IMR-90 (cell line): ENCODE results near the gene USP5. TPM values are rescaled to one million over a fixed set of nuclear protein-coding genes. Genes with fewer than 3 reads are reported as not detected.

Experiments
- ATAC-seq: fragments of 200-7000 bp; cut with Tn5 transposase; 2 replicates; pipeline ENCODE4 v1.9.1; 2020; ENCODE audit warnings: low read depth, mild to moderate bottlenecking, moderate library complexity
- BruUV-seq: library from RNA; stranded (reverse); fragments of 400-500 nt; replicated peaks from 2 replicates; lab custom pipeline; 2021; lab: Mats Ljungman, UMichigan
- CTCF ChIA-PET: fragments of 300-600 bp; formaldehyde crosslinking; extraction: SDS; loops from one replicate; lab custom pipeline; 2021; ENCODE audit warnings: antibody characterized with exemption; lab: Yijun Ruan, JAX
- POLR2A ChIA-PET: fragments of 300-600 bp; sonication (Branson Sonifier 250); formaldehyde crosslinking; loops from one replicate; lab custom pipeline; 2022; ENCODE audit warnings: antibody characterized with exemption; ENCODE audit not compliant: unreplicated experiment; lab: Charles Lee
- DNase-seq: peaks from one replicate; pipeline ENCODE4 v3.0.0; 2013
- H2AFZ ChIP-seq: replicated peaks from 2 replicates; pipeline ENCODE3; 2013; ENCODE audit warnings: low read length, mild to moderate bottlenecking; ENCODE audit not compliant: poor library complexity
- H2AK5ac ChIP-seq: 2 replicates; pipeline ENCODE4 v1.6.1; 2013; ENCODE audit warnings: low read depth, low read length, inconsistent platforms
- H2AK9ac ChIP-seq: replicated peaks from 2 replicates; pipeline ENCODE3; 2013; ENCODE audit warnings: mild to moderate bottlenecking, low read depth, low read length, moderate library complexity; ENCODE audit not compliant: poor library complexity
- H2BK120ac ChIP-seq: 2 replicates; pipeline ENCODE4 v1.6.1; 2013; ENCODE audit warnings: low read depth, low read length, inconsistent platforms
- H2BK15ac ChIP-seq: 3 replicates; pipeline ENCODE4 v1.6.1; 2013; ENCODE audit warnings: low read depth, low read length, inconsistent platforms
- H2BK20ac ChIP-seq: 2 replicates; pipeline ENCODE4 v1.6.1; 2013; ENCODE audit warnings: low read depth, mild to moderate bottlenecking, inconsistent platforms, low read length, moderate library complexity
- H2BK5ac ChIP-seq: 2 replicates; pipeline ENCODE4 v1.6.1; 2013; ENCODE audit warnings: mild to moderate bottlenecking, low read depth, low read length, inconsistent platforms; ENCODE audit not compliant: poor library complexity, severe bottlenecking
- H3K14ac ChIP-seq: replicated peaks from 2 replicates; pipeline ENCODE4 v1.6.1; 2013; ENCODE audit warnings: low read depth, low read length, inconsistent platforms
- H3K18ac ChIP-seq: 2 replicates; pipeline ENCODE4 v1.6.1; 2013; ENCODE audit warnings: low read depth, low read length, control low read depth
- H3K23ac ChIP-seq: 2 replicates; pipeline ENCODE4 v1.6.1; 2013; ENCODE audit warnings: low read depth, low read length, inconsistent platforms
- H3K27ac ChIP-seq: 2 replicates; pipeline ENCODE4 v1.5.1; 2013; ENCODE audit warnings: mild to moderate bottlenecking, control low read depth, low read length; ENCODE audit not compliant: insufficient read depth
- H3K27me3 ChIP-seq: 2 replicates; pipeline ENCODE4 v1.6.1; 2013; ENCODE audit warnings: low read length; ENCODE audit not compliant: control insufficient read depth, insufficient read depth
- H3K36me3 ChIP-seq: 2 replicates; pipeline ENCODE4 v1.6.1; 2013; ENCODE audit warnings: low read length, mixed read lengths; ENCODE audit not compliant: control insufficient read depth, insufficient read depth
- H3K4ac ChIP-seq: 2 replicates; pipeline ENCODE4 v1.6.1; 2013; ENCODE audit warnings: low read depth, low read length, inconsistent platforms
- H3K4me1 ChIP-seq: 2 replicates; pipeline ENCODE4 v1.6.1; 2013; ENCODE audit warnings: low read length, mixed read lengths; ENCODE audit not compliant: control insufficient read depth, insufficient read depth
- H3K4me2 ChIP-seq: 2 replicates; pipeline ENCODE4 v1.6.1; 2013; ENCODE audit warnings: low read depth, mild to moderate bottlenecking, control low read depth, low read length, moderate library complexity
- H3K4me3 ChIP-seq: 2 replicates; pipeline ENCODE4 v1.5.1; 2013; ENCODE audit warnings: low read depth, mild to moderate bottlenecking, control low read depth, low read length, moderate library complexity; ENCODE audit not compliant: insufficient read depth
- H3K56ac ChIP-seq: 2 replicates; pipeline ENCODE4 v1.6.1; 2013; ENCODE audit warnings: low read length, inconsistent platforms; ENCODE audit not compliant: insufficient read depth; ENCODE audit errors: extremely low read depth
- H3K79me1 ChIP-seq, 2 experiments: 2 replicates each; pipeline ENCODE4 v1.6.1; 2013; ENCODE audit warnings: low read length in 2 of 2, inconsistent platforms in 1 of 2, low read depth in 1 of 2
- H3K9ac ChIP-seq: 2 replicates; pipeline ENCODE4 v1.6.1; 2013; ENCODE audit warnings: low read depth, low read length, control low read depth
- H3K9me1 ChIP-seq: 2 replicates; pipeline ENCODE4 v1.6.1; 2013; ENCODE audit warnings: low read length, inconsistent platforms; ENCODE audit not compliant: insufficient read depth
- H3K9me3 ChIP-seq: 2 replicates; pipeline ENCODE4 v1.6.1; 2013; ENCODE audit warnings: low read length; ENCODE audit not compliant: control insufficient read depth, insufficient read depth
- H4K20me1 ChIP-seq: 2 replicates; pipeline ENCODE4 v1.6.1; 2013; ENCODE audit warnings: low read length, inconsistent platforms; ENCODE audit not compliant: insufficient read depth
- H4K5ac ChIP-seq: 2 replicates; pipeline ENCODE4 v1.6.1; 2013; ENCODE audit warnings: mild to moderate bottlenecking, low read depth, low read length, control low read depth
- H4K8ac ChIP-seq, 2 experiments: 2 replicates each; pipeline ENCODE4 v1.6.1; 2013; ENCODE audit warnings: low read depth in 2 of 2, low read length in 2 of 2, control low read depth in 1 of 2, inconsistent platforms in 1 of 2
- H4K91ac ChIP-seq: 2 replicates; pipeline ENCODE4 v1.6.1; 2013; ENCODE audit warnings: low read depth, low read length, inconsistent platforms; ENCODE audit not compliant: insufficient read depth
- CEBPB ChIP-seq: IDR thresholded peaks from 2 replicates; pipeline ENCODE4 v1.6.1; 2012; ENCODE audit warnings: low read depth, low read length, improper control_type of control experiment
- MAFK ChIP-seq: IDR thresholded peaks from 2 replicates; pipeline ENCODE4 v1.6.1; 2012; ENCODE audit warnings: low read depth, low read length, improper control_type of control experiment
- MXI1 ChIP-seq: IDR thresholded peaks from 2 replicates; pipeline ENCODE4 v1.6.1; 2012; ENCODE audit warnings: low read depth, mild to moderate bottlenecking, low read length, moderate library complexity, borderline replicate concordance
- POLR2A ChIP-seq: IDR thresholded peaks from 2 replicates; pipeline ENCODE4 v1.6.1; 2012; ENCODE audit warnings: mild to moderate bottlenecking, low read depth, low read length
- RCOR1 ChIP-seq: IDR thresholded peaks from 2 replicates; pipeline ENCODE4 v1.6.1; 2012; ENCODE audit warnings: mild to moderate bottlenecking, low read length, improper control_type of control experiment; ENCODE audit not compliant: insufficient replicate concordance
- WGBS, 2 experiments: methylation state at CpG; one replicate each; pipeline versions ENCODE4 v1.1.5 to v1.1.7; 2013; ENCODE audit warnings: missing lambda C conversion rate in 2 of 2; ENCODE audit not compliant: insufficient read length in 1 of 2; ENCODE audit errors: extremely low coverage in 2 of 2; 5-methylcytosine and 5-hydroxymethylcytosine counted together
- dilution Hi-C: fragments of 300-500 bp; cut with HindIII; formaldehyde crosslinking; loops from one replicate; pipeline ENCODE4 v1.14.3; 2018; ENCODE audit warnings: low sequenced_read_pairs; ENCODE audit not compliant: unreplicated experiment
- in situ Hi-C: fragments of 300-500 bp; cut with MboI; formaldehyde crosslinking; loops from 3 replicates; pipeline ENCODE4 v1.14.3; 2019; ENCODE audit warnings: low sequenced_read_pairs, inconsistent platforms, mixed read lengths
- intact Hi-C: fragments of 100-400 bp; cut with micrococcal nuclease; formaldehyde crosslinking; loops from 2 replicates; pipeline ENCODE4 v1.10.0; 2022
- polyA plus RNA-seq, 3 experiments: library from polyadenylated mRNA; depleted of rRNA; stranded (reverse); fragments of >200 nt; gene quantifications; 2 replicates each; pipeline ENCODE4 v1.2.3, GENCODE V29; 2012; ENCODE audit warnings: low replicate concordance in 1 of 3
- total RNA-seq: library from RNA; depleted of rRNA; stranded (reverse); fragments of >200 nt; gene quantifications from 2 replicates; pipeline ENCODE4 v1.2.3, GENCODE V29; 2012
- TF ChIP-seq, protein P1 (sequence below): fragments of 150-350 bp; IDR thresholded peaks from 2 replicates; pipeline ENCODE4 v1.6.1; 2017; ENCODE audit warnings: mild to moderate bottlenecking, antibody characterized with exemption, low read length, low read depth

USP5 gene
- total and polyA plus RNA-seq, 2 of the 4 experiments (the other 2 are of a cell fraction) = 69.7 to 125 TPM

- Histone ChIP-seq H3K4ac (no peak overlapping the region), H2BK20ac (no peak overlapping the region), H3K36me3 (no peaks in the 10 kb centered on the region), H3K4me1 (peaks cover 5% of the 10 kb centered on the region), H3K18ac (no peak overlapping the region), H2BK15ac (no peak overlapping the region), H2BK120ac (no peak overlapping the region), H2AK5ac (no peak overlapping the region), H3K56ac (no peak overlapping the region), H2AFZ (no peak overlapping the region), H3K79me1 (peaks cover 0 to 20% of the 10 kb centered on the region in 2 experiments; a peak in 2 of 4 replicates), H3K9me3 (no peaks in the 10 kb centered on the region), H4K20me1 (no peaks in the 10 kb centered on the region), H3K27me3 (no peaks in the 10 kb centered on the region), H2BK5ac (no peak overlapping the region), H3K23ac (no peak overlapping the region), H3K14ac (no peak overlapping the region; the same call in 1 of the 2 replicates), H4K8ac (no peak overlapping the region), H4K5ac (no peak overlapping the region), H2AK9ac (no peak overlapping the region), H4K91ac (no peak overlapping the region), H3K9me1 (0 out of 2 replicates have a peak, but pooled peaks cover 4% of the 10 kb centered on the region), H3K4me3 (no peak overlapping the region), H3K9ac (no peak overlapping the region), H3K27ac (no peak overlapping the region), H3K4me2 (no peak overlapping the region)
- no TSS peak for BruUV-seq
- no peak for ATAC-seq
- no CpG with 5 or more reads among the region's 3 CpGs for WGBS, 2 experiments
- TF ChIP-seq, protein P1, sequence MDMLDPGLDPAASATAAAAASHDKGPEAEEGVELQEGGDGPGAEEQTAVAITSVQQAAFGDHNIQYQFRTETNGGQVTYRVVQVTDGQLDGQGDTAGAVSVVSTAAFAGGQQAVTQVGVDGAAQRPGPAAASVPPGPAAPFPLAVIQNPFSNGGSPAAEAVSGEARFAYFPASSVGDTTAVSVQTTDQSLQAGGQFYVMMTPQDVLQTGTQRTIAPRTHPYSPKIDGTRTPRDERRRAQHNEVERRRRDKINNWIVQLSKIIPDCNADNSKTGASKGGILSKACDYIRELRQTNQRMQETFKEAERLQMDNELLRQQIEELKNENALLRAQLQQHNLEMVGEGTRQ = no peak
- no peak for TF ChIP-seq CEBPB
- no peak for TF ChIP-seq MAFK
- TF ChIP-seq MXI1 = no peak
- TF ChIP-seq RCOR1 = no peak
- TF ChIP-seq POLR2A = no peak
- intact Hi-C loops = no loop called here
- CTCF ChIA-PET = interaction anchor here (0.7 kb wide), 1 partner anchor 22 kb away, joined by 3 read pairs; the partner anchor contains the start of gene SPSB2
- in situ Hi-C loops = no loop called here
- POLR2A ChIA-PET = no interaction called here
- DNase-seq = no peak
- dilution Hi-C loops = no loop called here
Measured at GRCh38 chr12:6894321-6894720, 42.4 kb downstream of the USP5 start.
